ENCODE results near the gene ZNF597.

- TF ChIP-seq CTCF (conservative IDR thresholded peaks at IDR 0.05) (no peak), ZFX (IDR thresholded peaks at IDR 0.05) (no peak)
These were observed 27.4 kb upstream of the ZNF597 start for GRCh38 chr16:3470723-3471122.
